ENCODE measurements around the gene MPPED1.

Gene MPPED1

DNA sequence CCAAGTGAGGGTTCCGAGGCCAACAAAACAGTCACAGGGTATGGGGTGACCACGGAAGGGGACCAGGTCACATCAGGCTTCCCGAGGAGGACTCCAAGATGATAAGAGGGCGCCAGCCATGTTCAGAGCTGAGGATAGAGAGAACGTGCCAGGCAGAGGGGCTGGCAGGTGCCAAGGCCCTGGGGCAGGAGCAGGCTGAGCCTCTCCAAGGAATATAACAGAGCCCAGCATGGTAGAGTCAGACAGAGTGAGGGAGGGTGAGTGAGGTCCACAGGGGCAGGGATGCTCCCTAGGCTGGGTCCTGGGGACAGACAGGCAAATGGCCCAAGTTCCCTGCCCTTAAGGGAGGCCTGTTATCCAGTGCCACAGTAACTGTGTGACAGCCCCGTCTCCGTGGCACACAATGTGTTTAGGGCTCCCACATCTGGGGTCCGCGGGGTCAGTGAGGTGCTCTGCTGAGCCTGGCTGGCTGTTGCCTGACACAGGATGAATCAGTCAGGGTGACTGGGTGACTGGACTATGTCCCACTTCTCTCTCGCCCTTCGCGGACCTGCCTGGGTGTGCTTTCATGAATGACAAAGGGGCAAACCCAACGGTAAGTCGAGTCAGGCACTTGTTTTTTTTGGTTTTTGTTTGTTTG is 105.3 kb downstream of the MPPED1 start:
- Mint-ChIP-seq H3K36me3 (ENCODE audit: low read depth) (no peaks in the 10 kb centered on the region), H3K9me3 (no peaks in the 10 kb centered on the region), H3K4me1 (ENCODE audit: low read depth) (peaks cover 15% of the 10 kb centered on the region), H3K27ac (no peak overlapping the region), H3K4me3 (no peak overlapping the region), H3K27me3 (peaks cover 20% of the 10 kb centered on the region)
- no peak for DNase-seq

GRCh38 chr22:43520632-43521039 is 108.8 kb downstream of the MPPED1 start:
- Mint-ChIP-seq H3K27ac (peak overlapping the region; percentile 59), H3K4me3 (no peak overlapping the region), H3K9me3 (no peaks in the 10 kb centered on the region), H3K4me1 (ENCODE audit: low read depth) (peaks cover 15% of the 10 kb centered on the region), H3K27me3 (peaks cover 38% of the 10 kb centered on the region), H3K36me3 (ENCODE audit: low read depth) (no peaks in the 10 kb centered on the region)
- no peak for DNase-seq

- Mint-ChIP-seq H3K27ac (no peak overlapping the region), H3K36me3 (ENCODE audit: low read depth) (no peaks in the 10 kb centered on the region), H3K4me3 (no peak overlapping the region), H3K4me1 (ENCODE audit: low read depth) (peaks cover 15% of the 10 kb centered on the region), H3K27me3 (peaks cover 38% of the 10 kb centered on the region), H3K9me3 (no peaks in the 10 kb centered on the region)
- no peak for DNase-seq
Measured at GRCh38 chr22:43521716-43522115, 109.9 kb downstream of the MPPED1 start.

- no peak overlapping the region for H3K4me3 Mint-ChIP-seq
- DNase-seq: no peak
- peaks cover 2% of the 10 kb centered on the region for H3K4me1 Mint-ChIP-seq (ENCODE audit: low read depth)
- H3K27me3 Mint-ChIP-seq: peaks cover 29% of the 10 kb centered on the region
- no peaks in the 10 kb centered on the region for H3K36me3 Mint-ChIP-seq (ENCODE audit: low read depth)
- H3K9me3 Mint-ChIP-seq: no peaks in the 10 kb centered on the region
- H3K27ac Mint-ChIP-seq: no peak overlapping the region
Measured at GRCh38 chr22:43526117-43526655, 114.4 kb downstream of the MPPED1 start.

- Mint-ChIP-seq H3K4me1 (ENCODE audit: low read depth) (no peaks in the 10 kb centered on the region), H3K27ac (no peak overlapping the region), H3K27me3 (peaks cover 29% of the 10 kb centered on the region), H3K9me3 (no peaks in the 10 kb centered on the region), H3K36me3 (ENCODE audit: low read depth) (no peaks in the 10 kb centered on the region), H3K4me3 (no peak overlapping the region)
- DNase-seq: no peak
Measured at GRCh38 chr22:43526946-43527345, 115.1 kb downstream of the MPPED1 start.

- no peak overlapping the region for H3K27ac Mint-ChIP-seq
- H3K4me1 Mint-ChIP-seq (ENCODE audit: low read depth): no peaks in the 10 kb centered on the region
- H3K27me3 Mint-ChIP-seq: peaks cover 26% of the 10 kb centered on the region
- no peak overlapping the region for H3K4me3 Mint-ChIP-seq
- DNase-seq: no peak
- H3K9me3 Mint-ChIP-seq: no peaks in the 10 kb centered on the region
- H3K36me3 Mint-ChIP-seq (ENCODE audit: low read depth): no peaks in the 10 kb centered on the region
Measured at GRCh38 chr22:43528601-43529360, 117.0 kb downstream of the MPPED1 start.

- Mint-ChIP-seq H3K27me3 (peaks cover 22% of the 10 kb centered on the region), H3K9me3 (no peaks in the 10 kb centered on the region), H3K4me3 (no peak overlapping the region)
Measured at GRCh38 chr22:43529461-43529860, 117.6 kb downstream of the MPPED1 start.

GRCh38 chr22:43529934-43530333 is 118.1 kb downstream of the MPPED1 start:
- Mint-ChIP-seq H3K27ac (no peak overlapping the region), H3K9me3 (no peaks in the 10 kb centered on the region)

More at GRCh38 chr22:43529461-43529860, 117.6 kb downstream of the MPPED1 start:
- H3K4me1 Mint-ChIP-seq (ENCODE audit: low read depth): no peaks in the 10 kb centered on the region
- no peaks in the 10 kb centered on the region for H3K36me3 Mint-ChIP-seq (ENCODE audit: low read depth)
- no peak for DNase-seq
- H3K27ac Mint-ChIP-seq: no peak overlapping the region

DNA sequence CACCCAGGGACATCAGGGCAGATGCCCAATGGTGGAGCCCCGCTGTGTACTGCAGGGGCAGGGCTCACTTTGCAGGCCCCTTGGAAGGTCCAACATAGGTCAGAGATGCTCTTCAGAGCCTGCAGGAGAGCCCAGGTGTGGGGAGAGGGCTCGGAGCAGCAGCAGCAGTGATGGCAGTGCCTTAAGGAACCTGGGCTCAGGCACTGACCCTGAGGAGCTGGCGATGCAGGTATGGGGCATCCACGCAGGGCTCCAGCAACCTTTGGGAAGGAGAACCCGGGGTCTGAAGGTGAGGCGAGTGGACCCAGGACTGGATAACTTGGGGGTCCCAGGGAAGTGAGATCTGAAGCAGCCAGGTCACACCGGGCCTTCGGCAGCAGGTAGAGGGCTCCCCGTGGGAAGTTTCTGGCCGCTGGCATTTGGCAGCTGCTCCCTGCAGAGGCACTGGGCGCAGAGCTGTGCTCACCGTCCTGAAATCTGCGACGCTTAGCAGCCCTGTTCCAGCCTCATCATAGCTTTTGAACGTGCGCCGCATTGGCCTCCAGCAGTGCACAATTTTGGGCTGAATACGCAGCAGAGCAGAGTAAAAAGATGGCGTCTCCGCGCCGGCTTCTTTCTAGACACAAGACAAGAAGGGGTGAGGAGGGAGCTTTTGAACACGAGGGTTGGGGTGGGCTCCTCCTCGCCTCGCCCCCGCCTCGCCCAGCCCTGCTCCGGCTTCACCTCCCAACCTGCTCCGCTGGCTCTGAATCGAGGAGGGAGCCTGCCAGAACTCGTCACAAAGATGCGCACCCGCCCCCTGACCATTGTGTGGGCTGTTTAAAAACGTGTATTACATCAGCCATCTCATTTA is 118.8 kb downstream of the MPPED1 start:
- H3K27me3 Mint-ChIP-seq: peaks cover 18% of the 10 kb centered on the region
- H3K27ac Mint-ChIP-seq: no peak overlapping the region
- H3K9me3 Mint-ChIP-seq: no peaks in the 10 kb centered on the region
- H3K4me3 Mint-ChIP-seq: no peak overlapping the region
- no peaks in the 10 kb centered on the region for H3K36me3 Mint-ChIP-seq (ENCODE audit: low read depth)
- DNase-seq: no peak
- H3K4me1 Mint-ChIP-seq (ENCODE audit: low read depth): no peaks in the 10 kb centered on the region

More at GRCh38 chr22:43529934-43530333, 118.1 kb downstream of the MPPED1 start:
- Mint-ChIP-seq H3K36me3 (ENCODE audit: low read depth) (no peaks in the 10 kb centered on the region), H3K4me1 (ENCODE audit: low read depth) (no peaks in the 10 kb centered on the region), H3K4me3 (no peak overlapping the region), H3K27me3 (peaks cover 23% of the 10 kb centered on the region)
- DNase-seq: no peak

DNA sequence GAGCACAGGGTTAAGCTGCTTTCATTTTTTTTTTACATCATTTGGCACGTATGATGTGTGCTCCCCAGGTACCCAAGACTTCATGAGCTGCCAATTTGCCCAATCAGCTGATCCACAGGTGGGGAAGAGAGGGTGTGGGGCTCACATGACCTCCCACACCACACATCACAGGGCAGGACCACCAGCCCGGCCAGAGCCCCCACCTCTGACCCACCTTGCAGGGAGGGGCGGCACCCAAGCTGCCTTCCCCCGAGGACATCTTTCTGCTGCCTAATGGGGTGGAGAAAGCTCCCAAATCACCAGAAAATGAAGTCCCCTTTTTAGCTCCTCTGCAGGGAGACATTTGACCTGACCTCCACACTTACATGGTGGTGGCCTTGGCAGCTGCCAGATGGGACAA is 119.8 kb downstream of the MPPED1 start:
- no peak overlapping the region for H3K27ac Mint-ChIP-seq
- DNase-seq: no peak
- no peak overlapping the region for H3K4me3 Mint-ChIP-seq
- H3K9me3 Mint-ChIP-seq: no peaks in the 10 kb centered on the region
- H3K36me3 Mint-ChIP-seq (ENCODE audit: low read depth): no peaks in the 10 kb centered on the region
- peaks cover 16% of the 10 kb centered on the region for H3K27me3 Mint-ChIP-seq
- no peaks in the 10 kb centered on the region for H3K4me1 Mint-ChIP-seq (ENCODE audit: low read depth)

GRCh38 chr22:43532301-43533155 is 120.7 kb downstream of the MPPED1 start:
- H3K27me3 Mint-ChIP-seq: peaks cover 13% of the 10 kb centered on the region

GRCh38 chr22:43533156-43533530 is 121.3 kb downstream of the MPPED1 start:
- H3K27me3 Mint-ChIP-seq: peaks cover 19% of the 10 kb centered on the region
- no peaks in the 10 kb centered on the region for H3K36me3 Mint-ChIP-seq (ENCODE audit: low read depth)
- no peak for DNase-seq
- H3K4me1 Mint-ChIP-seq (ENCODE audit: low read depth): no peaks in the 10 kb centered on the region
- no peak overlapping the region for H3K4me3 Mint-ChIP-seq
- no peaks in the 10 kb centered on the region for H3K9me3 Mint-ChIP-seq
- H3K27ac Mint-ChIP-seq: no peak overlapping the region

More at GRCh38 chr22:43532301-43533155, 120.7 kb downstream of the MPPED1 start:
- Mint-ChIP-seq H3K4me1 (ENCODE audit: low read depth) (no peaks in the 10 kb centered on the region), H3K27ac (no peak overlapping the region), H3K9me3 (no peaks in the 10 kb centered on the region), H3K4me3 (no peak overlapping the region), H3K36me3 (ENCODE audit: low read depth) (no peaks in the 10 kb centered on the region)
- DNase-seq: no peak

DNA sequence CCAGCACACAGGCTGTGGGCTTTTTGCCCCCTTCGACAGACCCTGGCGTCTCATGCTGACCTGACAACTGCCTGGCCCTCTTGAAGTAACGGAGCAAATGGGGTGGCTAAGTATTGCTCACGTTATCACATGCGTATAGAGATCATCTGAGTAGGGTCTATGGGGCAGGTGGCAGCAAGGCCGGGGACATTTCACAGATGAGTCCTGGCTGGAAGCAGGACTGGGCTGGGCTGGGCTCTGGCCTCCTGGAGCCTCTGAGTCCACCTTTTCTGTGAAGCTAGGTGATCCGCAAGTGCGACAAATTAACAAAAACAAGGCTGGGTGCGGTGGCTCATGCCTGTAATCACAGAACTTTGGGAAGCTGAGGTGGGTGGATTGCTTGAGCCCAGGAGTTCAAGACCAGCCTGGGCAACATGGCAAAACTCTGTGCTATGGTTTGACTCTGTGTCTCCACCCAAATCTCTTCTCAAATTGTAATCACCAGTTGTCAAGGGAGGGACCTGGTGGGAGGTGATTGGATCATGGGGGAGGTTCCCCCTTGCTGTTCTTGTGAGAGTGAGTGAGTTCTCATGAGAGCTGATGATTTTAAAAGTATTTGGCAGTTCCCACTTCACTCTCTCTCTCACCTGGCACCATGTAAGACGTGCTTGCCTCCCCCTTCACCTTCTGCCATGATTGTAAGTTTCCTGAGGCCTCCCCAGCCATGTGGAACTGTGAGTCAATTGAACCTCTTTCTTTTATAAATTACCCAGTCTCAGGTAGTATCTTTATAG is 122.0 kb downstream of the MPPED1 start:
- DNase-seq: no peak
- Mint-ChIP-seq H3K27ac (no peak overlapping the region), H3K4me1 (ENCODE audit: low read depth) (no peaks in the 10 kb centered on the region), H3K9me3 (no peaks in the 10 kb centered on the region), H3K4me3 (no peak overlapping the region), H3K27me3 (peaks cover 23% of the 10 kb centered on the region), H3K36me3 (ENCODE audit: low read depth) (no peaks in the 10 kb centered on the region)

All from activated T-cell treated with anti-CD3 and anti-CD28 coated beads, Interleukin-2, amount 50 U/mL, for 24 hours (primary cell).